Amniotic epithelial cell (primary cell): Measurements from ENCODE around the gene MAPK8IP2.
A peak's percentile ranks its signal among the peaks of the same experiment; 100 is the strongest.
"Not testable (repeated sequence)": the region's sequence is repeated elsewhere in the genome, so short reads cannot be mapped to it uniquely, and the experiment has no call there.

Source experiments
- DNase-seq: peaks from one replicate; pipeline ENCODE4 v3.0.0-alpha.2; 2010; ENCODE audit warnings: low read depth

The MAPK8IP2 gene

DNA sequence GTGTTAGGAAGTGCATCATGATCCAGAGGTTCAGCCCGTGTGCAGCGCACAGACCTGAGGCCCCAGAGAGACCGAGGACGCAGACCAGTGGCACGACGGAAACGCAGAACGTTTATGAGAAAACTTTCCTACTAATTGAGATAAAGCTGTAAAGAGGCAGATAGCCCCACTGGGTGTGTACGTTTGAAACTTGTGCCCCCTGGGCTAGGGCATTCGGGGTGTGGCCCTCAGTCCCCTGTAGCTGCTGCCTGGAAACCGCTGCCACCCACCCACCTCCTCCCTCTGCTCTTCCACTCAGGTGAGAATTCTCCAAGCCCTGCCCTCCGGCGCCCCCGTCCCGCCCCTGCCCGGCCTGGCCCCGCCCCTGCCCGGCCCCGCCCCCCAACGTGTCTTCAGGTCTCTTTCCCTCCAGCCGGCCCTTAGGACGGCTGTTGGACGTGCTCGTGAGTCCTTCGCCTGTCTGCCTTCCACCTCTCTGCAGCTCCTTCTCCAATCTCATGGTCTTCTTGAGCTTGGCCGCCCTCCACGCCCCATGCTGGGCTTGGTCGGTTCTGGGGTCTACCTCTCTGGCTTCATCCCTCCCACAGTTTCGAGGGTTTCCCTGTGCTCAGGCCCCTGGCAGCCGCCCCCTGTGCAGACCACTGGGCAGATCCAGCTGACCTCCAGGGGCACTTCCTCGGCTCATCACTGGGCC lies 12.1 kb downstream of the MAPK8IP2 start:
- no peak for DNase-seq

DNA sequence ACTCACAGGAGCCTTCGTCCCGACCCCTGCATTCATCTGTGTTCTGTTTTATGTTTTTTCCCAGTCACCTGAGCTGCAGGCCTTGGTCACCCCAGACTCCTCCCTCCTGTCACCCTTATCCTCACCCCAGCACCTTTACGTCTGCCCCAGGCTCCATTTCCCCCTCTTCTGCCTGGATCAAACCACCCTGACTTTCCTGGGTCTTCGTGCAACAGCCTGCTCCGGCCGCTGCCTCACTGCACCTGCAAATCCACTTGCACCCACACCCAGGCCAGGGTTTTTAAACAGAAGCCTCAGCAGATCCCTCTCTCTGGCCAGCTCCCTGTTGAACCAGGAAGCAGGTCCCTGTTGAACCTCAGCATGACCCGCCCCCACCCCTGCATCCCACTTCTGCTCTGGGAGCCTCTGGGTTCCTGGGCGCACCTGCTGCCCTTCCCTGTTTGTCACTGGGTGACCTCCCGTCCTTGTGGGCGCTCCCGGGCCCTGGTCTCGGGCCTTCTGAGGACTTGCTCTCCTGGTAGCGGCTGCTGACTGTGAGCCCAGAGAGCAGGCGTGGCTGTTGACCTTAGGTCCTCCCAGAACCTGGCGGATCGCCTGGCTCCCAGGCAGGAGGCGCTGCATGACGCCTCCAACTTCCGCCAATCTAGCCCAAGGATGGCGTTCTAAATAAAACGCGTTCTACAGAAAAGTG lies 12.8 kb downstream of the MAPK8IP2 start:
- DNase-seq = no peak

DNA sequence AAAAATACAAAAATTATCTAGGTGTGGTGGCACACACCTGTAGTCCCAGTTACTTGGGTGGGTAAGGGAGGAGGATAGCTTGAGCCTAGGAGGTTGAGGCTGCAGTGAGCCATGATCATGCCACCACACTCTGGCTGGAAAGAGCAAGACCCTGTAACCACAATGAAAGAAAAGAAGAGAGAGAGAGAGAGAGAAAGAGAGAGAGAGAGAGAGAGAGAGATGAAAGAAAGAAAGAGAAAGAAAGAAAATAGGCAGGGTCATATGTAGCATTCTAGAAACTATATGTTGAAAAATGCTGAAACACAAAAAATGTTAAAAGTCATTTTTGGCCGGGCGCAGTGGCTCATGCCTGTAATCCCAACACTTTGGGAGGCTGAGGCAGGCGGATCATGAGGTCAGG lies 13.7 kb downstream of the MAPK8IP2 start:
- not testable (repeated sequence) for DNase-seq

DNA sequence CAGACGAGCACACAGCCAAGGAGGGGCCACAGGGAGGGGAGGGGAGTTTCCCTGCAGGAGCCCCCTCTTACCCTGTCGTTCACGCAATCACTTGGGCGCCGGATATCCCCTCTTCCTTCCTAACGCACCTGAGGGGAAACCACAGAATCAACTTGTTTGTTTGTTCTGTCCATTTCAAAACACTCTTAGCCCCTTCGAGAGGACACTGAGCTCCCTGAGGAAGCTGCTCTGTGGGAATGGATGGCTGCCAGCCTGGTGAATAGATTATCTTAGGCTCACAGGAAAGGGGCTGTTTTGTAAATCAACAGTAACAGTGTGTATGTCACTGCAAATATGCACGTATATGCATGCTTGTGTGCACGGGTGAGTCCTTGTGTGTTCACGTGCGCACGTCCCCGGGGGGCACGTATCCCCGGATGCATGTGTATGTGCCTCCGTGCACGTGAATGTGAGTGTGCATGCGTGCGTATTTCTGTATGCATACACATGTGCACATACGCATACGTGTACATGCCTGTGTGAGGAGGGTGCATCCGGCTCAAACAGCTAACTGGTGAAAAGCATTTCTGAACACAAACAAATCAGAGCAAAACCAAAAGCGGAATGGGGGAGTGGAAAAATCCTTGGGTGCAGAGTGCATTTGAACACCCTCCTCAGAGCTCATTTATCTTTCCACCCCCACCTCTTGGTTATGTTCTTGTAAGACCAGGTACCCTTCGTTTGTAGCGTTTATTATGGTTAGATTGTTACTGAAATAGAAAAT lies 20.2 kb downstream of the MAPK8IP2 start:
- no peak for DNase-seq

DNA sequence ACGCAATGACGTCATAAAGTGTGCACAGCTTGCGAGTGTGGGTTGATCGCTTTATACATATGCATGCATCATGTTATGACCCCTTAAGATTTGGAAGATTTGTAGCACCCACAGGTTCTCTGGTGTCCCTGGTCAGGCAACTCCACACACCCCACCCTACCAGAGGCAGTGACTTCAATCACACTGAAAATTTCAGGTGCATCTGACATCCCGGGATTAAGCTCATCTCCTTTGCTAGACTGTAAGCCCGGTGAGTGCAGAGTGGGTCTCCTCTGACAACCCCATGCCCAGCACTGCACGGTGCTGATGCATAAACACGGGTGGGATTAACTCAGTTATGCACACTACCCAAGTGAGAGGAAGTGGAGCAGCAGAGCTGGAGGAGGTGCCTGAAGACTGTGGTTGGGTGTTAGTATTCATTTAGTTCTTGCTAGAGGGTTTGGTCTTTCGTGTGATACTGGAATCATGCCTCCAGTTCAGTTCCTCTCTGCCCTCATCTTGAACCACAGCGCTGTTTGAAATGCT lies 20.8 kb downstream of the MAPK8IP2 start:
- DNase-seq = peak; percentile 10

DNA sequence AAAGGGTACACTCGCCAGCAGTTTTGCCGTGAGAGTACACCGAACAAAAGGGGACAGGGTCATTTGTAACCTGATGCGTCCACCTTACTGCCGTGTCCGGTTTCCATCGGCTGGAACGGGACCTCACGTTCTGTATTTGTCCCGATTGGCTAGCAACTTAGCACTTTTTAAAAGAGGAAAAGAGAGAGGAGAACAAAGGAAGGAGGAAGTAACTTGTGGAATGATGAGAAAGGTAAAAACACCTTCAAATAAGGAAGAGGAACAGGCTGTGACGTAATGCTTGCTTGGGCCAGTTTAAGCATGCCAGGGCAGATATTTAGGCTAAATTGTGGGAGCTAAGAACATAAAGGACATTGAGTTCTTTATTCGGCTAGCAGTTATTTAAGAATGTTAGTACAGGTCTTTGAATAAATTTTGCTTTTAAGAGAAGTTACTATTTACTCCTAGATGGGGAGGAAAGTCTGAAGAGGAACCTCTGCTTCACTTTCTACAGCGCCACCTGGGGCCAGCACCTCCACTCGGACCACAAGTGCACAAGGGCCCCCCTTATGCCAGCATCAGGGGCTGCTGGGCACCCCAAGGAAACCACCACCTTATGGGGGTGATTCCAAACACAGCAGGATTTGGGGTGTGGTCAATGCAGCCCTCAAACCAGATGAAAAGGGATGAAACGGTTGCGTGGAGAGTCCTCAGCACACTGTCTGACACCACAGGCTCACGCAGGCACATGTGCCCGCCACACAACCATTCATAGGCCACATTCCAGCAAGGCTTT lies 21.5 kb downstream of the MAPK8IP2 start:
- no peak for DNase-seq

DNA sequence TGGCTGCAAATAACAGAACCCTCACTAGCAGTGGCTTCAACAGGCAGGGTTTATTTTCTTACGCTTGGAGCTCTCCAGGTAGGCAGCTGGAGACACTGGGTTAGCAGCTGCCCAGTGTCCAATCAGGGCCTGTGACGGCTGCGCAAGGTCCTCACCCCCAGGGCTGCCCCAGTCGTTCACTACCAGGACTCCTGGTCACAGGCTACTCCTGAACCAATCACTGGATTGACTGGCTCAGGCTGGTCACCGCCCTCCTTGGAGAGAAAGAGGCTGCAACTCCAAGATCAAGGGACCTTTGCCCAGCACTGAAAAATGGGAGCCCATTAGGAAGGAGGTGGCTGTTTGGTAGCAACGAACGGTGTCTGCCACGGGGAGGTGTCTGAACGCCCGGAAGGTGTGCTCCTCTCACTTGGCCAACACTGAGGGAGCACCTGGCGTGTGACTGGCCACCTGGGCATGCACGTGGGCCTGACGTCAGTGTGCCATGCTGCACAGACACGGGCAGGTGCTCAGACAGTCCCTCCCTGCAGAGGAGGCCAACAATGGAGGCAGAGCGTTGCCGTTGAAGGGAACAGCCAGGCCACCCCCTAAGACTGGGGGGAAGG lies 22.2 kb downstream of the MAPK8IP2 start:
- DNase-seq = no peak

DNA sequence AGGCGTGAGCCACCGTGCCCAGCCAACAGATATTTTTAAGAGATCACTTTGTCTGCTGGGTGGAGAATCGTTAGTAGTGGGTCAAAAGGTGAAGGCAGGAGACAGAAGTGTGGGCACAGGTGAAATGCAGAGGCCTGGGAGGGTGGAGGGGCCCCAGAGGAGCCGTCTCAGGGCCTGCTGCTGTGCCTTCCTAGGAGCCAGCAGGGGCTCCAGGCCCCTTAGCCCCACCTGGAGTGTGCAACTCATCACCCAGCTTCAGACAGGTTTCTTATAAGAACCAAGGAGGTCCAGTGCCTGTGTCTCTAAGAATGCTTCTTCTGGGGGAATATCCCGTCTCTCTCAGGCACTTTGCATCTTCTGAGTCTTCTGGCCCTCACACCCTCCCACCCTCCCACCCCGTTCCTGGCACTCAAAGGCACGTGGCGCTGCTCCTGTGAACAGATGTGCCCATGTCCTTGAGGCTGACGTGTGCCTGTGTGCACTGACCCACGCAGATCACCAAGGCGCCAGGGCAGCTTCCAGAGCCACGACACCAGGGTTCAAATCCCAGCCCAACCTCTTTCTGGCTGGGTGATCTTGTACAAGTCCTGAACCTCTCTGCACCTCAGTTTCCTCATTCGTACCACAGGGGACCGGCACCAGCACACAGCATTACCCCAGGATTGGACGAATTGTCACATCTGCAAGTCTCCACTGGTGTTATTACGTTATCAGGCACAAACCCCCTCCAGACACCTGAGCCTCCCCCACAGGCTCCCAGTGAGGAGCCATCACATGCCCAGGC lies 23.9 kb downstream of the MAPK8IP2 start:
- DNase-seq = no peak

DNA sequence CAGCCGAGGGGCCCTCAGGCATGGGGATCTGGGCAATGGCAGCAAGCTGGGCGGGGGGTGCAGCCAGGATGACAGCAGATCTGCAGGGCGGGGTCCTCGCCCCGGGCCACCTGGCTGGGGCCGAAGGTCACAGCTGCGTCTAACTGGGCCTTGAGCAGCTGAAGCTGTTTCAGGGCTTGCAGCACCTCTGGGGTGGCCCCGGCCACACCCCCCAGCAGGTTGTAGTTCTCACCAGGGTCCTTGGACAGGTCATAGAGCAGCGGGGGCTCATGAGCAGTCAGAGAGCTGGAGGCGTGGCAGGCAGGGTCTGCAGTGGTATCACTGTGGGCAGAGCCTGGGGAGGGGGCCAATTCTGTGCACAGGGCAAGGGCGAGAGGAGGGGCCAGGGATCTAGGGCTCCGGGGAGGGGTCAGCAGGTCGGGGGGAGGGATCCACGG lies 24.6 kb downstream of the MAPK8IP2 start:
- no peak for DNase-seq

DNA sequence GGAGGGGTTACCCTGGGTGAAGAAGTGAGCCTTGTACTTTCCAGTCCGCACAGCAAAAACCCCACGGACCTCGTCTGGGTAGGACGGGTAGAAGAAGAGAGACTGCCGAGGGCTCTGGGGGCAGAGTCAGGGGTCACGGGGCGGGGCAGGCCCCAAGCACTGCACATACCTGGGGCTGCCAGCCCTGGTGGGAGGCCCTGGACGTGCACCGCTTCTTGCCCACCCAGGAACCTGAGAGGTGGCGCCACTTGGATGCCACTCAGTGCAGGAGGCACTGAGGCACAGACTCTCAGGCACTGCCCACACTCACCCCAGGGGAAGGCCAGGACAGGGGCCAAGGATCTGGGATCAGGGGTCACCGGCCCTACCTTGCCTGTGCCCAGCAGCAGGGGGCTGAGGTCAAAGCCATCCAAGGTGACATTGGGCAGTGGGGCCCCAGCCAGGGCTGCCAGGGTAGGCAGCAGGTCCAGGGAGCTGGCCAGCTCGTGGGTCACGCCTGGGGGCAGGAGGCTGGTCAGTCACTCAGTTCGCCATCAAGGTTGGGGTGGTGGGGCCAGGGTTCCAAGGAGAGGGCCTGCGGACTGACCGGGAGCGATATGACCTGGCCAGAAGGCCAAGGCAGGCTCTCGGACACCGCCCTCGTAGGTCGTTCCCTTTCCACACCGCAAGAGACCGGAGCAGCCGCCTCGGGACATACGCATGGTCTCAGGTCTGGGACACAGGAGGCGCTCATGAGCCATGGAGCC lies 25.1 kb downstream of the MAPK8IP2 start:
- DNase-seq = no peak

DNA sequence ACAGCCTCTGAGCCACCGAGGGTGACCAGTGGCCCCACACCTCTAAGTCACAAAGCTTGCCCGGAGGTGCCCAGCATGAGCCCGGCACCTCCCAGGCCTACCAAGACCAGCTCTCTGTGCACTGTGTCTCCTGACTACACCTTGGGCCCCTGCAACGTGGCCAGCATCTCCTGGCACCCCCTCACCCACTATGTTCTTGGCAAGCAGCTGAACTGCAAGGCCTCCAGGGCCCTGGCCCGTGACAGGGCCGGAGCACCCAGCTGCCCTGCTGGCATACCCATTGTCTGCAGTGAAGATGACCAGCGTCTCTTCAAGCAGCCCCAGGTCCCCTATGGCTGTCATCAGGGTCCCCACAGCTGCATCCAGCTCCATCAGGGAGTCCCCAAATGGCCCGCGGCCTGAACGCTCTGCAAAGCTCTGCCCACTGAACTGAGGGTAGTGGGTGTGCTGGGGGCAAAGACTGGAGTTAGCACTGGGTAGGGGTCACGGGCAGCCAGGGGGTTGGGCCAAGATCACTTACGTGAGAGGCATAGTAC lies 25.8 kb downstream of the MAPK8IP2 start:
- no peak for DNase-seq

DNA sequence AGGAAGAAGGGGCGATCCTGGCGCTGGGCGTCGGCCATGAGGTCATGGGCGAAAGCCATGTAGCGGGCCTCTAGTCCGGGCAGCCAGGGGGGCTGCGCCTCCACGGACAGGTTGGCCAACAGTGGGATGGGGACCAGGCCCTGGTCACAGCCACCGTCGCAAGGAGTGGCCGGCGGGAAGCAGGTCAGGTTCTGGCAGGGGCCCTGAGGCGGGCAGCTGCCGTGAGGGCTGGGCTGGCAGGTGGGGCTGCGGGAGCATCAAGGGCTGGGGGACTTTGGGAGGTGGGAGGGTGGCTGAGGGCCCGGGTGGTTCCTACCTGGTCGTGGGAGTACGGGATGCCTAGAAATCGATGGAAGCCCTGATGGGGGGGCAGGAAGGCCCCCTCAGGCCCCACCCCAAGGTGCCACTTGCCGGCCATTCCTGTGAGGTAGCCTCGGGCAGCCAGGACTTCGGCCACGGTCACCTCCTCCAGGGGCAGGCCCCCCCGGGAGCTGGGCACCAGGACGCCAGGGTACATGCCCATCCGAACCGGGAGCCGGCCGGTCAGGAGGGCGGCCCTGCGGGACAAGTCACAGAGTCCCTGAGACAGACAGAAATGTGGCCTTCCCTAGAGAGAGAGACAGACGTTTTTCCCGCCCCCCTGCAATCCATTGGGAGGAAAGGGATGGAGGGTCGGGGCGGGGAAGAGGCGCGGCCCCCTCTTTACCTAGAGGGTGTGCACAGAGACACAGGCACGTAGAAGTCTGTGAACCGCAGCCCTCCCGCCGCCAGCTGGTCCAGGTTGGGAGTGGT lies 26.5 kb downstream of the MAPK8IP2 start:
- no peak for DNase-seq

DNA sequence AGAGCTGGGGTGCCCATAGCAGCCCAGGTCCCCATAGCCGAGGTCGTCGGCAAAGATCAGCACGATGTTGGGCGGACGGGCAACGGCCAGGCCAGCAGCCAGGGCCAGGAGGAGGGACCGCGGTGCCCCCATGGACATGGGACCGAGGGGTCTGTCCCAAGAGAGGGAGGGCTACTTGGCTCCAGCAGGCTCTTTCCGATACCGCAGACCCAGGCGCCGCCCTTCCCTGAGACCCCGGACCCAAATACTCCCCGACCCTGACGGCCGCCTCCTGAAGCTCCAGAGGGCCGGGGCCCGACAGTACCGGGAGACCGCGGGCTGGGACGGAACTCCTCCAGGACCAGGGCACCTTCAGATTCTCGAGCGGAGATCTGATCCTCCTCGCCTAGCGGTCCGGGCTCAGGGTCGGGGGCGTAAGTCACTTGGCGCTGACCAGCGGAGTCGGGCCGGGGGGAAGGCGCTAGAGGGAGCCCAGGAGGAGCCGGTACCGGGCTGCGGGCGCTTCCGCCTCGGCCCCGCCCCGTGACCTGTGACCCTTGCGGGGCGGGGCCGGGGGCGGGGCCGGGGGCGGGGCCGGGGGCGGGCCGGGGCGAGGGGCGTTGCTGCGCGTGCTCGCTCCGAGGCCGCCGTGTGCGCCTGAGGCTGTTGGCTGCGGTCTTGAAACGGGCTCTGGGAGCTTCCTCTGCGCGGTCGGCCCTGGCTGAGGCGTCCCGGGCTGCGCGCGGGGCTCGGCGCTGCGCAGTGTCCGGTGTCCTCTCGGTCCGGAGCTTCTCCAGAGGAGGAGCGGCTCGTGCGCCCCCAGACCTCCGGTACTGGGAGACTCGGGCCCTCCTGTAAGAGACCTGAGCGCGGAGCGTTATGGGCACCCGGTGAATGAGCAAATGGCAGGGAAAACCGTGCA lies 27.3 kb downstream of the MAPK8IP2 start, which contains the start of gene ARSA:
ARSA (minus strand) TSS at position 511 of the 901 bp plus-strand sequence; CDS start at position 138, 373 bp downstream.
- peak; percentile 71 for DNase-seq

DNA sequence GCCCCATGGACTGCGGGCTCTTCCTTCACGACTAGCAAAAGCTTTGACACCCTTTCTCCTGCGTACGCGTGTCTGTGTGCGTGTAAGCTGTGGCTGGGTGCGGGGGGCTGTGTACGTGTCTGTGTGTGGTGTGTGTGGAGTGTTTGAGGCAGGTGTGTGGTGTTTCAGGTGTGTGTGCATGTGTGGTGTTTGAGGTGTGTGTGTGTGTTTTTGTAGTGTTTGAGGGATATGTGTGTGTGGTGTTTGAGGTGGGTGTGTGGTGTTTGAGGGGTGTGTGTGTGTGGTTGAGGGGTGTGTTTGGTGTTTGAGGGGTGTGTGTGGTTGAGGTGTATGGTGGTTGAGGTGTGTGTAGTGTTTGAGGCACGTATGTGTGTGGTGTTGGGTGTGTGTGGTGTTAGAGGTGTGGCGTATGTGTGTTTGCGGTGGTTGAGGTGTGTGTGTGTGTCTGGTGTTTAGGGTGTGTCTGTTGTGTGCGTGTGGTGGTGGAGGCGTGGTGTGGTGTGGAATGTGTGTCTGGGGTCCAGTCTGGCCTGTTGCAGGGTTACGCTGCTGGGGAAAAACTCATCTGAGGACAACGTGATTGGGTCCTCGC lies 28.0 kb downstream of the MAPK8IP2 start:
- DNase-seq = peak; percentile 7

DNA sequence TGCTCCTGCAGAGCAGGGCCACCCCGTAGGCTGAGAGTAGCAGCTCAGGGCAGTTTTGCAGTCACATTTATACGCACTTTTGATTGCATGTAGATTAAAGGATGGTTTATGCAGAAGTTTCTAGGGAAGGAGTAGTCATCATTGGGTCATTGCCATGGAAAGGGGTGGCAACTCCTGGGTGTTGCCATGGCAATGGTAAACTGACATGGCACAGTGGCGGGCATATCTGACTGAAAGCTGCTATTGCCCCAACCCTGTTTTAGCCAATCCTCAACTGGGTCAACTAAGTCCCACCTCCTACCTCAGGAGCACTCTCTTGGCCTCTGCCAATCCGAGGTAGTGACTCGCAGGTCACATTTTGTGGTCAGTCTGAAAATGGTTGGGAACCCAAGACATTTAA lies 29.8 kb downstream of the MAPK8IP2 start:
- peak; percentile 38 for DNase-seq

DNA sequence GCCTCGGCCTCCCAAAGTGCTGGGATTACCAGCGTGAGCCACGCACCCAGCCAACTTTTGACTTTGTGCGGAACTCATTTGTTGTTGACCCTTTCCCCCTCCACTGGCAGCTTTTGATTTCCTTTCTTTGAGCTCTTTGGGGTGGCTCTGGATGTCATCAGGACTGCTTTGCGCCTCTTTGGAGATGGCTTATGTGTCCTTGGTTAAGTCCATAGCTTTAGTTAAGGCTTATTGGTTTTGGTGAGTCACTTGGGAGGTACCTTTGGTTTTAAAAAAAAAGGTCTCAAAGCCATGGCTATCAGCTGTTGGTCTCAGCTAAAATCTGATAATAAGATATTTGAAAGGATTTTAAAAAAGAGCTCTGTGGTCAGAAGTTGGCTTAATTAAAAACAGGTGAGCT lies 32.5 kb downstream of the MAPK8IP2 start:
- no peak for DNase-seq

DNA sequence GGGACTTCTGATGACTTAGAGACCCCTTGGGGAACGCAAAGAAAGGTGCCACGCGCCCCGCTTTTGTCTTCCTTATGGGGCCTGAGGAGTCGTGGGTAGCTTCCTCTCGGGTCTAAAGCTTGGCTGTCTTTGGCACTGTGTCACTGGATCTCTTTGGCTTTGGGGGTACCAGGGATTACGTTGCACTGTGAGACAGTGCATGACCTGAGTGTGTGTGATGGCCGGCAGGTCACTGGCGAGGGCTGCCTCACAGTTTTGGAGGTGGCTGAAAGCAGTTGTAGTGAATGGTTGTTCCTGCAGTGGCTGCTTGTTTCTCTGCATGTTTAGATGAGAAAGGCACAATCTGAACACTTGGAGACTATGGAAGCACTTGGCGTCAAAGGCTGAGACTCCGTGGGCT lies 33.2 kb downstream of the MAPK8IP2 start:
- DNase-seq = no peak
